ENCODE measurements around the gene AXIN1.
"Not testable (repeated sequence)": the region's sequence is repeated elsewhere in the genome, so short reads cannot be mapped to it uniquely, and the experiment has no call there.

Gene AXIN1

GRCh38 chr16:275786-276232 is 76.7 kb downstream of the AXIN1 start, which contains the start of gene RGS11:
TSS of gene RGS11 (minus strand) at chr16:275944. CDS start at chr16:275911, 33 bp downstream.
- Histone ChIP-seq H3K9ac (ENCODE audit: low read length in 5 of 5) (peak within 1 kb of the TSS in 3 of 5 donors; percentile 26 to 60 (median 51)), H3K9me3 (ENCODE audit: control insufficient read depth in 5 of 5, low read length in 5 of 5) (no peaks in the 10 kb centered on the region), H3K27me3 (ENCODE audit: control insufficient read depth in 5 of 5, insufficient read depth in 4 of 5, low read length in 5 of 5) (peaks cover 0 to 9% (median 0%) of the 10 kb centered on the region in 5 donors), H3K4me1 (ENCODE audit: control insufficient read depth in 5 of 5, insufficient read depth in 5 of 5, low read length in 5 of 5) (peaks cover 0 to 28% (median 25%) of the 10 kb centered on the region in 5 donors), H3K27ac (ENCODE audit: low read depth, low read length) (no peak within 1 kb of the TSS), H3K36me3 (ENCODE audit: control insufficient read depth in 5 of 5, insufficient read depth in 5 of 5, low read length in 5 of 5) (no peaks in the 10 kb centered on the region), H3K4me3 (ENCODE audit: low read depth in 1 of 5, low read length in 5 of 5) (peak within 1 kb of the TSS in 4 of 5 donors; percentile 50 to 66 (median 63))

GRCh38 chr16:275041-275641 is 77.4 kb downstream of the AXIN1 start:
- Histone ChIP-seq H3K9ac (ENCODE audit: low read length in 5 of 5) (peak overlapping the region in 2 of 5 donors; percentile 20 to 60), H3K9me3 (ENCODE audit: control insufficient read depth in 5 of 5, low read length in 5 of 5) (no peaks in the 10 kb centered on the region), H3K4me3 (ENCODE audit: low read depth in 1 of 5, low read length in 5 of 5) (peak overlapping the region in 4 of 5 donors; percentile 50 to 66 (median 63)), H3K27me3 (ENCODE audit: control insufficient read depth in 5 of 5, insufficient read depth in 4 of 5, low read length in 5 of 5) (peaks cover 0 to 9% (median 0%) of the 10 kb centered on the region in 5 donors), H3K27ac (ENCODE audit: low read depth, low read length) (no peak overlapping the region), H3K36me3 (ENCODE audit: control insufficient read depth in 5 of 5, insufficient read depth in 5 of 5, low read length in 5 of 5) (no peaks in the 10 kb centered on the region), H3K4me1 (ENCODE audit: control insufficient read depth in 5 of 5, insufficient read depth in 5 of 5, low read length in 5 of 5) (peaks cover 0 to 25% (median 22%) of the 10 kb centered on the region in 5 donors)

GRCh38 chr16:273547-274421 is 78.7 kb downstream of the AXIN1 start:
- H3K27me3 ChIP-seq (ENCODE audit: control insufficient read depth in 5 of 5, insufficient read depth in 4 of 5, low read length in 5 of 5), result peaks cover 0 to 9% (median 0%) of the 10 kb centered on the region in 5 donors
- H3K9me3 ChIP-seq (ENCODE audit: control insufficient read depth in 5 of 5, low read length in 5 of 5), result no peaks in the 10 kb centered on the region
- no peak overlapping the region for H3K4me3 ChIP-seq (ENCODE audit: low read depth in 1 of 5, low read length in 5 of 5)
- peaks cover 0 to 22% (median 19%) of the 10 kb centered on the region in 5 donors for H3K4me1 ChIP-seq (ENCODE audit: control insufficient read depth in 5 of 5, insufficient read depth in 5 of 5, low read length in 5 of 5)
- no peaks in the 10 kb centered on the region for H3K36me3 ChIP-seq (ENCODE audit: control insufficient read depth in 5 of 5, insufficient read depth in 5 of 5, low read length in 5 of 5)
- no peak overlapping the region for H3K9ac ChIP-seq (ENCODE audit: low read length in 5 of 5)
- no peak overlapping the region for H3K27ac ChIP-seq (ENCODE audit: low read depth, low read length)

DNA sequence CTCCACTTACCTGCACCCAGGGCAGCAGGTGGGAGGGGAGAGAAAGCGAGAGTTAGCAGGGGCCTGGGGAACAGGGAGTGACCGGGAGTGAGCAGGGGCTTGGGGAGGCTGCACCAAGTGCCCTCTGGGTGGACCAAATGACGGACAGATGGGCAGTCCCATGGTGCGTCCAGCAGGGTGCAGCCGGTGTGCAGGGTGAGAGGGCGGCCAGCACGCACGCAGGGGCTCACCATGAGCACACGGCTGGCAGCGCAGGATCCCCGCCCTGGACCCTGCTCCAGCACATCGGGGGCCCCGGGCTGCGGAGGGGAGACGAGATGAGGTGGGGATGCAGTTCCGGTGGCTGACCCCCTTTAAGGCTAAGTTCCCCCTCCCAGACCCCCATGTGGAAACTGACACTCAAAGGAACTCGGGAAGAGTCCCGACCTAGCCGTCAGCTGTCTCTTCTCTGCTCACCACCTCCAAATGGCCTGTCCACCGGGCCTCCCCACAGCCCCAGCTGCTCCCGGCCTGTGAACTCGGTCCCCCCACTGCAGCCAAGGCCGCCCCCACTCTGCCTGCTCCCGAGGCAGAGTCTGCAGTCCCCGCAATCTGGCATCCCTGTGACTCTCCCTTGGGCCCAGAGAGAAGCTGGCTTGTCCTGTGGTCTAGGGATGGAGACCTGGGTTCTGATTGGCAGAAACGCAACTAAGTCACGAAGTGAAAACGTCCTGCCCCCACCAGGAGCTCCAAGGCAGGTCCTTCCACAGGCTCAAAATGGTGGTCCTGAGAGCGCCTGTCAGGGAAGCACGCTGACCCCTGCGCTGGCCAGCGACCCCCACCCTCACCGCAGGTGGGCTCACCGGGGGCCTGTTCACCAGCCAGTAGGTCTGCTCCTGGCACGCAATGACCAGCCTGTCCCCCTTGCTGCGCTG is 79.6 kb downstream of the AXIN1 start:
- H3K4me3 ChIP-seq (ENCODE audit: low read depth in 1 of 5, low read length in 5 of 5), result no peak overlapping the region
- H3K9ac ChIP-seq (ENCODE audit: low read length in 5 of 5), result no peak overlapping the region
- H3K27me3 ChIP-seq (ENCODE audit: control insufficient read depth in 5 of 5, insufficient read depth in 4 of 5, low read length in 5 of 5), result peaks cover 0 to 9% (median 0%) of the 10 kb centered on the region in 5 donors
- H3K9me3 ChIP-seq (ENCODE audit: control insufficient read depth in 5 of 5, low read length in 5 of 5), result no peaks in the 10 kb centered on the region
- H3K4me1 ChIP-seq (ENCODE audit: control insufficient read depth in 5 of 5, insufficient read depth in 5 of 5, low read length in 5 of 5), result peaks cover 0 to 29% (median 19%) of the 10 kb centered on the region in 5 donors
- no peaks in the 10 kb centered on the region for H3K36me3 ChIP-seq (ENCODE audit: control insufficient read depth in 5 of 5, insufficient read depth in 5 of 5, low read length in 5 of 5)
- H3K27ac ChIP-seq (ENCODE audit: low read depth, low read length), result no peak overlapping the region

GRCh38 chr16:270381-271255 is 81.9 kb downstream of the AXIN1 start:
- H3K27me3 ChIP-seq (ENCODE audit: control insufficient read depth in 5 of 5, insufficient read depth in 4 of 5, low read length in 5 of 5), result peaks cover 0 to 9% (median 0%) of the 10 kb centered on the region in 5 donors
- no peak overlapping the region for H3K9ac ChIP-seq (ENCODE audit: low read length in 5 of 5)
- H3K9me3 ChIP-seq (ENCODE audit: control insufficient read depth in 5 of 5, low read length in 5 of 5), result no peaks in the 10 kb centered on the region
- H3K27ac ChIP-seq (ENCODE audit: low read depth, low read length), result no peak overlapping the region
- peaks cover 0 to 2% (median 0%) of the 10 kb centered on the region in 5 donors for H3K36me3 ChIP-seq (ENCODE audit: control insufficient read depth in 5 of 5, insufficient read depth in 5 of 5, low read length in 5 of 5)
- H3K4me3 ChIP-seq (ENCODE audit: low read depth in 1 of 5, low read length in 5 of 5), result no peak overlapping the region
- peaks cover 0 to 33% (median 19%) of the 10 kb centered on the region in 5 donors for H3K4me1 ChIP-seq (ENCODE audit: control insufficient read depth in 5 of 5, insufficient read depth in 5 of 5, low read length in 5 of 5)

- Histone ChIP-seq H3K4me3 (ENCODE audit: low read depth in 1 of 5, low read length in 5 of 5) (no peak overlapping the region), H3K27ac (ENCODE audit: low read depth, low read length) (no peak overlapping the region), H3K9me3 (ENCODE audit: control insufficient read depth in 5 of 5, low read length in 5 of 5) (no peaks in the 10 kb centered on the region), H3K36me3 (ENCODE audit: control insufficient read depth in 5 of 5, insufficient read depth in 5 of 5, low read length in 5 of 5) (peaks cover 0 to 15% (median 12%) of the 10 kb centered on the region in 5 donors), H3K27me3 (ENCODE audit: control insufficient read depth in 5 of 5, insufficient read depth in 4 of 5, low read length in 5 of 5) (peaks cover 0 to 3% (median 0%) of the 10 kb centered on the region in 5 donors), H3K9ac (ENCODE audit: low read length in 5 of 5) (no peak overlapping the region), H3K4me1 (ENCODE audit: control insufficient read depth in 5 of 5, insufficient read depth in 5 of 5, low read length in 5 of 5) (peaks cover 0 to 34% (median 22%) of the 10 kb centered on the region in 5 donors)
Observed at GRCh38 chr16:269061-269796, 83.3 kb downstream of the AXIN1 start.

- Histone ChIP-seq H3K27ac (ENCODE audit: low read depth, low read length) (no peak overlapping the region), H3K36me3 (ENCODE audit: control insufficient read depth in 5 of 5, insufficient read depth in 5 of 5, low read length in 5 of 5) (peaks cover 0 to 23% (median 21%) of the 10 kb centered on the region in 5 donors), H3K9ac (ENCODE audit: low read length in 5 of 5) (no peak overlapping the region)
Observed at GRCh38 chr16:268141-269053, 84.1 kb downstream of the AXIN1 start.

DNA sequence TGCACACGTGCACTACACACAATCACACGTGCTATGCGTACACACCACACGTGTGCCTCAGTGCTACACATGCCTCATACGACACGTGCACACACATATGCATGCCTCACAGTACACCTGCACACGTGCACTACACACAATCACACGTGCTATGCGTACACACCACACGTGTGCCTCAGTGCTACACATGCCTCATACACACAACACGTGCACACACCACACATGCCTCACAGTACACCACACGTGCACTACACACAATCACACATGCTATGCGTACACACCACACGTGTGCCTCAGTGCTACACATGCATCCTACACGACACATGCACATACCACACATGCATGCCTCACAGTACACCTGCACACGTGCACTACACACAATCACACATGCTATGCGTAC is 85.0 kb downstream of the AXIN1 start:
- not testable (repeated sequence) for H3K4me3 ChIP-seq (ENCODE audit: low read depth in 1 of 5, low read length in 5 of 5); H3K27me3 ChIP-seq (ENCODE audit: control insufficient read depth in 5 of 5, insufficient read depth in 4 of 5, low read length in 5 of 5); H3K9me3 ChIP-seq (ENCODE audit: control insufficient read depth in 5 of 5, low read length in 5 of 5); H3K9ac ChIP-seq (ENCODE audit: low read length in 5 of 5); H3K27ac ChIP-seq (ENCODE audit: low read depth, low read length)
- Histone ChIP-seq H3K36me3 (ENCODE audit: control insufficient read depth in 5 of 5, insufficient read depth in 5 of 5, low read length in 5 of 5) (peaks cover 0 to 29% (median 25%) of the 10 kb centered on the region in 5 donors), H3K4me1 (ENCODE audit: control insufficient read depth in 5 of 5, insufficient read depth in 5 of 5, low read length in 5 of 5) (peaks cover 0 to 45% (median 31%) of the 10 kb centered on the region in 5 donors)

More at GRCh38 chr16:268141-269053, 84.1 kb downstream of the AXIN1 start:
- no peaks in the 10 kb centered on the region for H3K27me3 ChIP-seq (ENCODE audit: control insufficient read depth in 5 of 5, insufficient read depth in 4 of 5, low read length in 5 of 5)
- no peak overlapping the region for H3K4me3 ChIP-seq (ENCODE audit: low read depth in 1 of 5, low read length in 5 of 5)
- peaks cover 0 to 41% (median 30%) of the 10 kb centered on the region in 5 donors for H3K4me1 ChIP-seq (ENCODE audit: control insufficient read depth in 5 of 5, insufficient read depth in 5 of 5, low read length in 5 of 5)
- H3K9me3 ChIP-seq (ENCODE audit: control insufficient read depth in 5 of 5, low read length in 5 of 5), result no peaks in the 10 kb centered on the region

Measured in subcutaneous abdominal adipose tissue (tissue), 5 donors.